ENCODE data around the gene AFAP1L2. TPM values are rescaled to one million over a fixed set of nuclear protein-coding genes. Genes with fewer than 3 reads are reported as not detected.

Gene AFAP1L2
- total RNA-seq, 4 donors from 2014 or later = 20.5 to 29.5 (median 23.9) TPM

Small RNAs within 50 kb of the gene (small RNA-seq; reads per million reads assigned to genes)
- gene RN7SL384P = 0 reads per million in 4 donors

Other genes starting within 250 kb of the AFAP1L2 start
- 10 to 100 TPM; 15.8 to 24.7 (median 20.4) TPM for gene CCDC186, start 230.3 kb downstream of the AFAP1L2 start, total RNA-seq
- under 1 TPM in 2 of 4 donors, not detected in 2; 0.12 to 0.42 TPM for gene TDRD1, start 225.1 kb downstream of the AFAP1L2 start, total RNA-seq
- gene VWA2, start 165.2 kb downstream of the AFAP1L2 start, total RNA-seq = under 1 TPM in 2 of 4 donors, not detected in 2; 0.13 to 0.25 TPM